ENCODE results near the gene TTC9B. TPM values are rescaled to one million over a fixed set of nuclear protein-coding genes. Genes with fewer than 3 reads are reported as not detected.

The TTC9B gene
- total and polyA plus RNA-seq, 2 of the 13 experiments (the other 11 are each of a cell fraction or from before 2014, with no cell fraction given) = not detected

DNA sequence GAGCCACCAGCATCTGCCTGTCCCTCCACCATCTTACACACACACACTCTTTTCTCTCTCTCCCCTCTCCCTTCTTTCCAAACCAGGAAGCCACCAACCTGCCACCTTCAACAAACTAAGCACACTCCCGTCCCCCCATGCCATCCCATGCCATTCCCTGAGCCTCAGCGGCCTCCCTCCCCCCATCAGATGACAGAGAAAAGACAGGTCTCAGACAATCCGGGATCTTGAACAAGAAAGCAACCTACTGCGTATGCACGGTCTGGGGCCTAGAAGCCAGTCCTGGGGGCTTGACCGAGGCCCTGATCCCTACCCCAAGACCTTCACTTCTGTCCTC, 47.5 kb upstream of the TTC9B start (continued):
- TF ChIP-seq EED (CRISPR knock-in tag; IDR thresholded peaks at IDR 0.05) = no peak

DNA sequence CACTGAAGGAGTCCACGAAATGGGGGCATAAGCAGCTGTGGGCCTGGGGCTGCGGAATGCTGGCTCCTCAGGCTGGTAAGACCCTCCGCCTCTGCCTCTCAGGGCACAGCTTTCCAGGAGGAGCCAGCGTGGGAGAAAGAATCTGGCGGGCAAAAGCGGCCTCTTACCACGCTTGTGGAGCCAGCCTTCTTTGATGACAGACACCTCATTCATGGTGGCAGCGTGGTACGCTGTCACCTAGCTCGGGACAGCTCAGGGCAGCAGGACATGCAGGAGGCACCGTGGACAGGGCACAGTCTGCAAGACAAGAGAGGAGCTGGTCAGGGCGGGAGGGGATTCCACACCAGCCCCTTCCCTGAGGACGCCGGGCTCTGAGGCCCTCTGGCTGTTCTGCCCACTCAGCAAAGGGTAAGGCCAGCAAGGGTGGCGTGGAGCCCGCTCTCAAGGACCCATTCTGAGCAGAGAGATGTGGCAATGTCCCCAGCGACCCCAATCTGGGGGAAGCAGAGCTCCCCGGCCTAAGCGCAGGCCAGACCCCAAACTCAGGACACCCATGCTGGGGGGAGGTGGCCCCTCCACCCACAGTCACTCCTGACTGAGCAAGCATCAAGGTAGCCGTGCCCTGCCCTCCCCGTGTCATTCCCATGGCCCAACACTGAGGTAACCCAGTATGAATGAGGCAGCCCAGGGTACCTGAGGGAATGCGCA, 47.0 kb upstream of the TTC9B start:
- Histone ChIP-seq H3K9ac (ENCODE audit: insufficient read depth, low read depth, low read length) (no peak overlapping the region), H2AFZ (ENCODE audit: low read length) (no peak overlapping the region), H3K9me3 (ENCODE audit: low read length) (no peaks in the 10 kb centered on the region), H3K4me1 (ENCODE audit: insufficient read depth, low read length) (peaks cover 19% of the 10 kb centered on the region), H3K4me2 (ENCODE audit: low read depth, low read length) (no peak overlapping the region), H3K36me3 (replicated peaks in 1 of 2; ENCODE audit: control insufficient read depth in 1 of 2, insufficient read depth in 2 of 2, low read length in 2 of 2) (peaks cover 13 to 33% of the 10 kb centered on the region in 2 experiments; a peak in 4 of 5 replicates), H4K20me1 (ENCODE audit: insufficient read depth, low read length) (peaks cover 27% of the 10 kb centered on the region; the same call in 1 of the 2 replicates), H3K79me2 (ENCODE audit: insufficient read depth, low read length) (peaks cover 57% of the 10 kb centered on the region), H3K4me3 (replicated peaks in 1 of 3; ENCODE audit: insufficient read depth in 1 of 3, low read depth in 2 of 3, low read length in 3 of 3) (no peak overlapping the region), H3K27ac (ENCODE audit: extremely low read length, insufficient read depth, low read length) (no peak overlapping the region), H3K27me3 (ENCODE audit: control insufficient read depth in 1 of 2, insufficient read depth in 2 of 2, low read length in 2 of 2) (no peaks in the 10 kb centered on the region)
- DNase-seq (ENCODE audit: low spot score) (no peak), FAIRE-seq (no peak), ATAC-seq (no peak)
- BruUV-seq (replicated peaks) = no TSS peak
- ChIA-PET POLR2A (no interaction called here), CTCF (ENCODE audit: low intra/inter-chr PET ratio, low total read pairs) (no interaction called here)
- WGBS (ENCODE audit: low lambda C conversion rate) = 92% methylated on average over 5 of the region's 22 CpGs
- intact Hi-C loops (cut with micrococcal nuclease; ENCODE audit: unreplicated experiment) = no loop called here
- in situ Hi-C loops (cut with HindIII; ENCODE audit: extremely low pct_ligation_motif_present, low pct_unique_long_range_greater_than_20kb) = no loop called here
- TF ChIP-seq ZNF850 (CRISPR knock-in tag; conservative IDR thresholded peaks at IDR 0.05) = no peak
- TF ChIP-seq, protein P1, sequence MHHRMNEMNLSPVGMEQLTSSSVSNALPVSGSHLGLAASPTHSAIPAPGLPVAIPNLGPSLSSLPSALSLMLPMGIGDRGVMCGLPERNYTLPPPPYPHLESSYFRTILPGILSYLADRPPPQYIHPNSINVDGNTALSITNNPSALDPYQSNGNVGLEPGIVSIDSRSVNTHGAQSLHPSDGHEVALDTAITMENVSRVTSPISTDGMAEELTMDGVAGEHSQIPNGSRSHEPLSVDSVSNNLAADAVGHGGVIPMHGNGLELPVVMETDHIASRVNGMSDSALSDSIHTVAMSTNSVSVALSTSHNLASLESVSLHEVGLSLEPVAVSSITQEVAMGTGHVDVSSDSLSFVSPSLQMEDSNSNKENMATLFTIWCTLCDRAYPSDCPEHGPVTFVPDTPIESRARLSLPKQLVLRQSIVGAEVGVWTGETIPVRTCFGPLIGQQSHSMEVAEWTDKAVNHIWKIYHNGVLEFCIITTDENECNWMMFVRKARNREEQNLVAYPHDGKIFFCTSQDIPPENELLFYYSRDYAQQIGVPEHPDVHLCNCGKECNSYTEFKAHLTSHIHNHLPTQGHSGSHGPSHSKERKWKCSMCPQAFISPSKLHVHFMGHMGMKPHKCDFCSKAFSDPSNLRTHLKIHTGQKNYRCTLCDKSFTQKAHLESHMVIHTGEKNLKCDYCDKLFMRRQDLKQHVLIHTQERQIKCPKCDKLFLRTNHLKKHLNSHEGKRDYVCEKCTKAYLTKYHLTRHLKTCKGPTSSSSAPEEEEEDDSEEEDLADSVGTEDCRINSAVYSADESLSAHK (CRISPR knock-in tag; IDR thresholded peaks at IDR 0.05; ENCODE audit: borderline replicate concordance) = no peak
- TF ChIP-seq ZNF460 (CRISPR knock-in tag; IDR thresholded peaks at IDR 0.05; ENCODE audit: borderline replicate concordance) = no peak
- TF ChIP-seq ATF7 (IDR thresholded peaks at IDR 0.05) = no peak
- no peak for TF ChIP-seq ATF7 (CRISPR knock-in tag; IDR thresholded peaks at IDR 0.05)
- no peak for TF ChIP-seq MXI1 (IDR thresholded peaks at IDR 0.05; ENCODE audit: borderline replicate concordance, low read depth, low read length)
- TF ChIP-seq HNF4G (IDR thresholded peaks at IDR 0.05; ENCODE audit: borderline replicate concordance, low read depth, low read length) = no peak
- no peak for TF ChIP-seq HNF4G (CRISPR knock-in tag; IDR thresholded peaks at IDR 0.05; ENCODE audit: borderline replicate concordance, low read depth)
- TF ChIP-seq ZNF225 (CRISPR knock-in tag; IDR thresholded peaks at IDR 0.05) = no peak
- TF ChIP-seq TCF7 (IDR thresholded peaks at IDR 0.05; ENCODE audit: low read depth) = no peak
- TF ChIP-seq NCOA1 (CRISPR knock-in tag; IDR thresholded peaks at IDR 0.05) = no peak
- no peak for TF ChIP-seq ZBTB42 (CRISPR knock-in tag; IDR thresholded peaks at IDR 0.05)
- no peak for TF ChIP-seq ZNF430 (CRISPR knock-in tag; IDR thresholded peaks at IDR 0.05)
- no peak for TF ChIP-seq ZNF746 (CRISPR knock-in tag; IDR thresholded peaks at IDR 0.05)
- TF ChIP-seq ZFP1 (CRISPR knock-in tag; IDR thresholded peaks at IDR 0.05) = no peak
- TF ChIP-seq ZNF737 (CRISPR knock-in tag; IDR thresholded peaks at IDR 0.05; ENCODE audit: borderline replicate concordance) = no peak
- TF ChIP-seq, protein P2, sequence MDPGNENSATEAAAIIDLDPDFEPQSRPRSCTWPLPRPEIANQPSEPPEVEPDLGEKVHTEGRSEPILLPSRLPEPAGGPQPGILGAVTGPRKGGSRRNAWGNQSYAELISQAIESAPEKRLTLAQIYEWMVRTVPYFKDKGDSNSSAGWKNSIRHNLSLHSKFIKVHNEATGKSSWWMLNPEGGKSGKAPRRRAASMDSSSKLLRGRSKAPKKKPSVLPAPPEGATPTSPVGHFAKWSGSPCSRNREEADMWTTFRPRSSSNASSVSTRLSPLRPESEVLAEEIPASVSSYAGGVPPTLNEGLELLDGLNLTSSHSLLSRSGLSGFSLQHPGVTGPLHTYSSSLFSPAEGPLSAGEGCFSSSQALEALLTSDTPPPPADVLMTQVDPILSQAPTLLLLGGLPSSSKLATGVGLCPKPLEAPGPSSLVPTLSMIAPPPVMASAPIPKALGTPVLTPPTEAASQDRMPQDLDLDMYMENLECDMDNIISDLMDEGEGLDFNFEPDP (CRISPR knock-in tag; conservative IDR thresholded peaks at IDR 0.05) = no peak
